ENCODE data around the gene PRKAG2.

- no peak for TF ChIP-seq POLR2AphosphoS5 (IDR thresholded peaks at IDR 0.05)
- no peak for TF ChIP-seq CTCF (IDR thresholded peaks at IDR 0.05)
Measured at GRCh38 chr7:151513133-151513532, 363.8 kb downstream of the PRKAG2 start.
